Caco-2 (cell line): ENCODE results near the gene SERBP1. TPM values are rescaled to one million over a fixed set of nuclear protein-coding genes. Genes with fewer than 3 reads are reported as not detected.

Source experiments
- BruUV-seq: library from RNA; stranded (reverse); fragments of 400-500 nt; replicated peaks from 2 replicates; lab custom pipeline; 2021; lab: Mats Ljungman, UMichigan
- CTCF ChIA-PET: fragments of 300-600 bp; sonication (Branson Sonifier 250); formaldehyde crosslinking; loops from one replicate; lab custom pipeline; 2022; ENCODE audit warnings: antibody characterized with exemption; lab: Charles Lee
- POLR2A ChIA-PET: fragments of 300-600 bp; sonication (Branson Sonifier 250); formaldehyde crosslinking; loops from one replicate; lab custom pipeline; 2022; ENCODE audit warnings: antibody characterized with exemption; lab: Charles Lee
- DNase-seq, 2 experiments: peaks; one replicate each; pipeline versions ENCODE4 v3.0.0 to v3.0.0-alpha.2; 2020 to 2022
- H3K27me3 ChIP-seq: replicated peaks from 2 replicates; pipeline ENCODE4 v1.6.0; 2011; ENCODE audit warnings: low read length; ENCODE audit not compliant: control insufficient read depth, insufficient read depth
- H3K36me3 ChIP-seq: 2 replicates; pipeline ENCODE4 v1.5.1; 2011; ENCODE audit warnings: low read length; ENCODE audit not compliant: control insufficient read depth, insufficient read depth
- H3K4me1 ChIP-seq: fragments of 250-450 bp; sonication (Bioruptor Pico); 2 replicates; pipeline ENCODE4 v1.5.1; 2020; ENCODE audit warnings: mild to moderate bottlenecking
- H3K4me3 ChIP-seq: 2 replicates; pipeline ENCODE4 v1.5.1; 2011; ENCODE audit warnings: low read depth, mild to moderate bottlenecking, control low read depth, low read length
- H3K9me3 ChIP-seq: fragments of 250-450 bp; sonication (Bioruptor Pico); 2 replicates; pipeline ENCODE4 v1.5.1; 2020; ENCODE audit warnings: mild to moderate bottlenecking, moderate library complexity
- H3K27ac Mint-ChIP-seq: one replicate; pipeline ENCODE4 v1.8.0; 2022; ENCODE audit warnings: mixed read lengths; ENCODE audit not compliant: unreplicated experiment
- H3K27me3 Mint-ChIP-seq: one replicate; pipeline ENCODE4 v1.8.0; 2022; ENCODE audit warnings: mixed read lengths; ENCODE audit not compliant: insufficient read depth, unreplicated experiment
- H3K36me3 Mint-ChIP-seq: one replicate; pipeline ENCODE4 v1.8.0; 2022; ENCODE audit warnings: mild to moderate bottlenecking, mixed read lengths; ENCODE audit not compliant: insufficient read depth, unreplicated experiment
- H3K4me1 Mint-ChIP-seq: one replicate; pipeline ENCODE4 v1.8.0; 2022; ENCODE audit warnings: low read depth, mixed read lengths; ENCODE audit not compliant: unreplicated experiment
- H3K4me3 Mint-ChIP-seq: one replicate; pipeline ENCODE4 v1.8.0; 2022; ENCODE audit warnings: mild to moderate bottlenecking, moderate library complexity, mixed read lengths; ENCODE audit not compliant: unreplicated experiment
- H3K9me3 Mint-ChIP-seq: one replicate; pipeline ENCODE4 v1.8.0; 2022; ENCODE audit warnings: mixed read lengths; ENCODE audit not compliant: unreplicated experiment
- intact Hi-C: fragments of 100-400 bp; cut with micrococcal nuclease; formaldehyde crosslinking; loops from one replicate; pipeline ENCODE4 v1.10.0; 2022; ENCODE audit not compliant: unreplicated experiment
- total RNA-seq: library from RNA; stranded (reverse); gene quantifications from 2 replicates; pipeline ENCODE4 v1.2.3, GENCODE V29; 2022
- TF ChIP-seq, protein P1 (sequence below), 2 experiments: fragments of 200-600 bp in 1 of 2; IDR thresholded peaks; 1 replicate in 1 of 2; 2 replicates in 1 of 2; pipeline versions ENCODE4 v1.5.1 to v1.8.0; 2011 to 2022; ENCODE audit warnings: antibody characterized with exemption in 1 of 2, control low read depth in 1 of 2, inconsistent platforms in 1 of 2, low read depth in 1 of 2, low read length in 1 of 2, mild to moderate bottlenecking in 1 of 2, moderate library complexity in 1 of 2; ENCODE audit not compliant: insufficient read depth in 1 of 2, severe bottlenecking in 1 of 2, unreplicated experiment in 1 of 2

The SERBP1 gene
- total RNA-seq, 1 experiment from 2014 or later, result 182 TPM

DNA sequence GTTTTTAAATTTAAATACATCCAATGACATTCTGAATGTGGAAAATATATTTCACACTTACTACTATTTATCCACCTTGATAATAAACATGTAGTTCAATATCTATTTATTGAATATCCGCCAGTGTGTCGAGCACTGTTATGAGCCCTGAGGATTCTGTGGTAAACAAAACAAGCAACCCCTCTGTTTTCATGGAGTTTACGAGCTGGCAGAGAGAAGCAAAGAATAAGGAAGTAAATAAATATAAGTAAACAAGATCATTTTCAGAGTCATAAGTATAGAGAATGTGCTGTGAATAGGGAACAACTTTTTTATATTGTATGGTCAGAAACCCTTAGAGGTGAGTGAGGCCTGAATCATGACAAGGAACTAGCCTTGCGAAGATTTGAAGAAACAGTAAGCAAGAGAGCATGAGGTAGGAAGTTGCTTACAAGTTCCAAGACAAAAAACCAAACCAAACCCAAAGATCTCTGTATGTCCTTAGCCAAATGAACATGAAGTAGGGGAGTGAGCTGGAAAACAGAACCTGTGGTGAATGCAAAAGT is 6.4 kb upstream of the SERBP1 start:
- Mint-ChIP-seq H3K36me3 (no peaks in the 10 kb centered on the region), H3K9me3 (no peaks in the 10 kb centered on the region), H3K27me3 (no peaks in the 10 kb centered on the region), H3K27ac (no peak overlapping the region), H3K4me3 (no peak overlapping the region), H3K4me1 (peaks cover 27% of the 10 kb centered on the region)
- no peaks in the 10 kb centered on the region for H3K9me3 ChIP-seq
- H3K36me3 ChIP-seq, result no peaks in the 10 kb centered on the region
- ChIA-PET CTCF (no interaction called here), POLR2A (no interaction called here)
- intact Hi-C loops, result no loop called here
- TF ChIP-seq, protein P1, sequence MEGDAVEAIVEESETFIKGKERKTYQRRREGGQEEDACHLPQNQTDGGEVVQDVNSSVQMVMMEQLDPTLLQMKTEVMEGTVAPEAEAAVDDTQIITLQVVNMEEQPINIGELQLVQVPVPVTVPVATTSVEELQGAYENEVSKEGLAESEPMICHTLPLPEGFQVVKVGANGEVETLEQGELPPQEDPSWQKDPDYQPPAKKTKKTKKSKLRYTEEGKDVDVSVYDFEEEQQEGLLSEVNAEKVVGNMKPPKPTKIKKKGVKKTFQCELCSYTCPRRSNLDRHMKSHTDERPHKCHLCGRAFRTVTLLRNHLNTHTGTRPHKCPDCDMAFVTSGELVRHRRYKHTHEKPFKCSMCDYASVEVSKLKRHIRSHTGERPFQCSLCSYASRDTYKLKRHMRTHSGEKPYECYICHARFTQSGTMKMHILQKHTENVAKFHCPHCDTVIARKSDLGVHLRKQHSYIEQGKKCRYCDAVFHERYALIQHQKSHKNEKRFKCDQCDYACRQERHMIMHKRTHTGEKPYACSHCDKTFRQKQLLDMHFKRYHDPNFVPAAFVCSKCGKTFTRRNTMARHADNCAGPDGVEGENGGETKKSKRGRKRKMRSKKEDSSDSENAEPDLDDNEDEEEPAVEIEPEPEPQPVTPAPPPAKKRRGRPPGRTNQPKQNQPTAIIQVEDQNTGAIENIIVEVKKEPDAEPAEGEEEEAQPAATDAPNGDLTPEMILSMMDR (IDR thresholded peaks at IDR 0.05; ENCODE audit: insufficient read depth in 1 of 2, low read depth in 1 of 2, low read length in 1 of 2, severe bottlenecking in 1 of 2, unreplicated experiment in 1 of 2), result no peak
- BruUV-seq, result no TSS peak
- no peaks in the 10 kb centered on the region for H3K27me3 ChIP-seq
- no peak for DNase-seq
- H3K4me1 ChIP-seq, result peaks cover 25% of the 10 kb centered on the region
- no peak overlapping the region for H3K4me3 ChIP-seq

DNA sequence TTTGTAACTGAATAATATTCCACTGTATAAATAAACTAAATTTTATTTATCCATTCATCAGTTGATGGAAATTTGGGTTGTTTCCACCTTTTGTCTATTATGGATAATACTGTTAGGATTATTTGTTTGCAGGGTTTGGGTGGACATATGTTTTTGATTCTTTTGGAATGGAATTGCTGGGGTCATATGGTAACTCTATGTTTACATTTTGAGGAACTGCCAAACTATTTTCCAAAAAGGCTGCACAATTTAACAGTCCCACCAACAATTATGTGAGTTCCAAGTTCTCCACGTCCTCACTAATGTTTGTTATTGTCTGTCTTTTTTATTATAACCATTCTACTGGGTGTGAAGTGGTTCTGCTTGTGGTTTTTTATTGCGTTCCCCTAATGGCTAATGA is 4.3 kb upstream of the SERBP1 start:
- H3K9me3 Mint-ChIP-seq, result no peaks in the 10 kb centered on the region
- Histone ChIP-seq H3K4me3 (no peak overlapping the region), H3K9me3 (no peaks in the 10 kb centered on the region), H3K4me1 (peaks cover 19% of the 10 kb centered on the region), H3K27me3 (no peaks in the 10 kb centered on the region), H3K36me3 (no peaks in the 10 kb centered on the region)
- peaks cover 14% of the 10 kb centered on the region for H3K36me3 Mint-ChIP-seq
- ChIA-PET CTCF (no interaction called here), POLR2A (no interaction called here)
- H3K27ac Mint-ChIP-seq, result no peak overlapping the region
- no peak overlapping the region for H3K4me3 Mint-ChIP-seq
- no peaks in the 10 kb centered on the region for H3K27me3 Mint-ChIP-seq
- BruUV-seq, result no TSS peak
- no peak for DNase-seq
- H3K4me1 Mint-ChIP-seq, result peaks cover 20% of the 10 kb centered on the region
- intact Hi-C loops, result no loop called here
- TF ChIP-seq, protein P1 (IDR thresholded peaks at IDR 0.05; ENCODE audit: insufficient read depth in 1 of 2, low read depth in 1 of 2, low read length in 1 of 2, severe bottlenecking in 1 of 2, unreplicated experiment in 1 of 2), result no peak

- POLR2A ChIA-PET, result no interaction called here
- intact Hi-C loops, result no loop called here
- TF ChIP-seq, protein P1 (IDR thresholded peaks at IDR 0.05; ENCODE audit: insufficient read depth in 1 of 2, low read depth in 1 of 2, low read length in 1 of 2, severe bottlenecking in 1 of 2, unreplicated experiment in 1 of 2), result no peak
- DNase-seq, result no peak
- Mint-ChIP-seq H3K27me3 (no peaks in the 10 kb centered on the region), H3K4me3 (no peak overlapping the region), H3K9me3 (no peaks in the 10 kb centered on the region), H3K4me1 (peaks cover 13% of the 10 kb centered on the region), H3K36me3 (peaks cover 21% of the 10 kb centered on the region), H3K27ac (no peak overlapping the region)
- no TSS peak for BruUV-seq
- Histone ChIP-seq H3K4me3 (no peak overlapping the region), H3K4me1 (peaks cover 15% of the 10 kb centered on the region), H3K27me3 (no peaks in the 10 kb centered on the region), H3K36me3 (no peaks in the 10 kb centered on the region), H3K9me3 (no peaks in the 10 kb centered on the region)
- CTCF ChIA-PET, result no interaction called here
Observed at GRCh38 chr1:67433837-67434236, 3.6 kb upstream of the SERBP1 start.
